Stomach (tissue), 4 donors: ENCODE data around the gene MYBPC1.

Source experiments
- EP300 ChIP-seq: sonication (generic); formaldehyde crosslinking; IDR thresholded peaks from one replicate; pipeline ENCODE4 v1.6.1; 2017; ENCODE audit warnings: antibody characterized with exemption
- POLR2A ChIP-seq, 4 donors: fragments of 450-650 bp; IDR thresholded peaks; one replicate each; pipeline ENCODE4 v1.6.1; 2016; ENCODE audit warnings: antibody characterized with exemption in 4 of 4, control low read depth in 2 of 4, mild to moderate bottlenecking in 1 of 4, moderate library complexity in 1 of 4
- POLR2AphosphoS5 ChIP-seq, 3 donors: sonication (generic); formaldehyde crosslinking; IDR thresholded peaks; one replicate each; pipeline ENCODE4 v1.6.1; 2016; ENCODE audit warnings: antibody characterized with exemption in 3 of 3
- TF ChIP-seq, protein P1 (sequence below), 7 experiments: fragments of 450-650 bp in 4 of 7; fragments of 200-600 bp in 3 of 7; sonication (generic) in 3 of 7; IDR thresholded peaks; one replicate each; pipeline ENCODE4 v1.5.1; 2016 to 2019; ENCODE audit warnings: antibody characterized with exemption in 7 of 7, control low read depth in 2 of 7, mild to moderate bottlenecking in 1 of 7

- TF ChIP-seq, protein P1, sequence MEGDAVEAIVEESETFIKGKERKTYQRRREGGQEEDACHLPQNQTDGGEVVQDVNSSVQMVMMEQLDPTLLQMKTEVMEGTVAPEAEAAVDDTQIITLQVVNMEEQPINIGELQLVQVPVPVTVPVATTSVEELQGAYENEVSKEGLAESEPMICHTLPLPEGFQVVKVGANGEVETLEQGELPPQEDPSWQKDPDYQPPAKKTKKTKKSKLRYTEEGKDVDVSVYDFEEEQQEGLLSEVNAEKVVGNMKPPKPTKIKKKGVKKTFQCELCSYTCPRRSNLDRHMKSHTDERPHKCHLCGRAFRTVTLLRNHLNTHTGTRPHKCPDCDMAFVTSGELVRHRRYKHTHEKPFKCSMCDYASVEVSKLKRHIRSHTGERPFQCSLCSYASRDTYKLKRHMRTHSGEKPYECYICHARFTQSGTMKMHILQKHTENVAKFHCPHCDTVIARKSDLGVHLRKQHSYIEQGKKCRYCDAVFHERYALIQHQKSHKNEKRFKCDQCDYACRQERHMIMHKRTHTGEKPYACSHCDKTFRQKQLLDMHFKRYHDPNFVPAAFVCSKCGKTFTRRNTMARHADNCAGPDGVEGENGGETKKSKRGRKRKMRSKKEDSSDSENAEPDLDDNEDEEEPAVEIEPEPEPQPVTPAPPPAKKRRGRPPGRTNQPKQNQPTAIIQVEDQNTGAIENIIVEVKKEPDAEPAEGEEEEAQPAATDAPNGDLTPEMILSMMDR (IDR thresholded peaks at IDR 0.05): no peak
- no peak for TF ChIP-seq POLR2AphosphoS5 (IDR thresholded peaks at IDR 0.05)
- TF ChIP-seq POLR2A (IDR thresholded peaks at IDR 0.05): no peak
- no peak for TF ChIP-seq EP300
Measured at GRCh38 chr12:101654442-101654841, 59.7 kb downstream of the MYBPC1 start.
